GM19328 (cell line): ENCODE data around the gene CD8B.

Experiments
- ATAC-seq: cut with Tn5 transposase; IDR thresholded peaks from one replicate; pipeline ENCODE4 v1.9.1; 2021; ENCODE audit warnings: mild to moderate bottlenecking, moderate library complexity; ENCODE audit not compliant: unreplicated experiment

The CD8B gene

GRCh38 chr2:86775338-86775737 is 86.3 kb downstream of the CD8B start:
- ATAC-seq: no peak

DNA sequence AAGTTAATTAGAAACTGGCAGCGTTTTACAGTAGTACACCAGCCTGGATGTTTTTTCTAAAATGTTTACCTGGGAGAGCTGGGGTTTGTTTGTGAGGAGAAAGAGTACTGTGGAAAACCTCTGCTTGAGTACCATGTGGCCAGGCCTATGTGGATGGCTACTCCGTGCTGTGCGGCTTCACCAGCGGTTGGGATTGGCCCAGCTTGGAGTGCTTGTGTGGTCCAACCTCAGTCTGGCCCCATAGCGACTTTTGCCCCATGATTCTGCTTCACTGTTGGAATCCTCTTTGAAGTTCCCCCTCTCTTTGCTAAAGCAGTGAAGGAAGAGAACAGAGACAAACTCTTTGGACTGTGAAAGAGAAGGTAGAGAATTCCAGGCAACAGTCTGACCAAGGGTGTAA is 86.8 kb downstream of the CD8B start:
- ATAC-seq: no peak

DNA sequence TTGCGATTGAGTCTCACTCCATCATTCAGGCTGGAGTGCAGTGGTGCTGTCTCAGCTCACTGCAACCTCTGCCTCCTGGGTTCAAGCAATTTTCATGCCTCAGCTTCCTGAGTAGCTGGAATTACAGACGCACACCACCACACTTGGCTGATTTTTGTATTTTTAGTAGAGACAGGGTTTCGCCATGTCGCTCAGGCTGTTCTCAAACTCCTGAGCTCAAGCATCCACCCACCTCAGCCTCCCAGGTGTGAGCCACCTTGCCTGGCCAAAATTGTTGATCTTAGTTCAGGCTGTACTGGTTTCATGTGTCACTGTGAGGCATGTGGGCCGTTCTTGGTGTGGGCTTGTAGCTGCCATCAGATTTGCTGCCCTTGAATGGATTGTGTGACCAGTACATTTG is 89.1 kb downstream of the CD8B start:
- ATAC-seq: no peak

DNA sequence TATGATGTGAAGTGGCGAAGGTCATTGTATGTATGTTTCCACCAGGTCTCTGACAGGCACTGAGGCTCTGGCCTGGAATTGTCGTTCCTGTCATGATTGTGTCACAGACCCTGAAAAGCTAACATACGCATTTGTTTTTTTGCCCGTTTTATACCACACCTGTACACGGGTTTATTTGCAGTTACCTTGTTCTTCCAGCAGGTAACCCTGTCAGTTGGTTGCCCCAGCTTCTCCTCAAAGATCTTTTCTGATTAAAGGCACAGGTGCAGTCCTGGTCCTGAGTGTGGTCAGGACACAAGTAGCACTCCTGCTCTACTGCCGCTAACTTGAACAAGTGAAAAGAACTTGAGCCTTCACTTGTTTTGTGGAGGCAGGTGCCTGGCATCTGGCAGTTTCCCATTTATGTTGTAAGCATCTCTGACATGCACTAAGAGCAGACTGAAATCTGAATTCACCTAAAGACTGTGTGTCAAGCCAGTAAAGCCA is 90.8 kb downstream of the CD8B start:
- ATAC-seq: no peak

DNA sequence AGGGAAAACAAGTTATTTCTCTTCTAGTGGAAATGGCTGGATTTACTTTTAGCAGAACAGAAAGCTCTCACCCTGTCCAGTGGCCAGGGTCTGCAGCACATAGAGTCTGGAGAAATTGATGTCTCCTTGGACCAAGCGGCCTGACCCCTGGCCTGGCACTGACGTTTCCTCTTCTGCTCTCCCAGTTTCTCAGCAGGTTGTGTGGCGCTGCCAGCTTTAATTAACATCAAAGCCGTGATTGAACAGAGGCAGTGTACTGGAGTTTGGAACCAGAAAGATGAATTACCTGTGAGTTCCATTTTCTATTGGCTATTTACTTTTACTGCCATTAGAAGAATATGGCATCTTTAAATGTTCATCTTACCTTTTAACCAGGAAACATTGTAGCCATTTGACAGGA is 91.8 kb downstream of the CD8B start:
- ATAC-seq: no peak

GRCh38 chr2:86768189-86768949 is 93.3 kb downstream of the CD8B start:
- no peak for ATAC-seq
